ENCODE measurements around the gene PLEKHG4. TPM values are rescaled to one million over a fixed set of nuclear protein-coding genes. Genes with fewer than 3 reads are reported as not detected.

PLEKHG4 gene
- total and polyA plus RNA-seq, 9 of the 15 experiments (the other 6 are each of a cell fraction or from before 2014, with no cell fraction given), result 3.7 to 36.8 (median 17.9) TPM

DNA sequence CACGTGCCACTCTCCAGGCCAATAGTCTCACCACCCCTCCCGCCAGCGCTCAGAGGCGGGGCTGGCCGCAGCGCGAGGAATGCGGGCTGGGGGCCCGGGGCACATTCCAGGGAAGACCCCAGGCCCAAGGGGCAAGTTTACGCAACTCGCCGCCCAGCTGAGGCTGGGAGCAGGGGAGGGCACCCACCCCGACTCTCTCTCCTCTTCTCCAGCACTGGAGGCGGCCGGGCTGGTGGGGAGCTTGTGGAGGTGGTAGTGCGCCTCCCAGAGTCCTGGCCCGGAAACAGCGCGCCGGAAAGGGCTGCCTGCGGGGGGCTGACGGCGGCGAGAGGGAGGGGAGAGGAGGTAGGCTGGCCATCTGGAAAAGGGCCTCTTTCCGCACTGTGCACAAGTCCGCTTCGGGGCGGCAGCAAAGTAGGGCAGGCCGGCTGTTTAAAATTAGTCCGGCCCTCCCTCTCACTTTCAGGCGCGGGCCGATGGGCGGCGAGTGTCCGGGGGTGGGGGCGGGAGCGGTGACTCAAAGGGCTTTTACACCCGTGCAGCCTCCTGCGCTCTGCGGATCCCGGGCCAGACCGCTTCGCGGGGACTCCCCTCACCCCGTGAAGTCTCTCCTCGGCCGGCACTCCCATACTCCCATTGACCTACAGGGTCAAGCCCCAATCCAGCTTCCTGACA lies 33.1 kb upstream of the PLEKHG4 start (continued):
- TF ChIP-seq, protein P1, sequence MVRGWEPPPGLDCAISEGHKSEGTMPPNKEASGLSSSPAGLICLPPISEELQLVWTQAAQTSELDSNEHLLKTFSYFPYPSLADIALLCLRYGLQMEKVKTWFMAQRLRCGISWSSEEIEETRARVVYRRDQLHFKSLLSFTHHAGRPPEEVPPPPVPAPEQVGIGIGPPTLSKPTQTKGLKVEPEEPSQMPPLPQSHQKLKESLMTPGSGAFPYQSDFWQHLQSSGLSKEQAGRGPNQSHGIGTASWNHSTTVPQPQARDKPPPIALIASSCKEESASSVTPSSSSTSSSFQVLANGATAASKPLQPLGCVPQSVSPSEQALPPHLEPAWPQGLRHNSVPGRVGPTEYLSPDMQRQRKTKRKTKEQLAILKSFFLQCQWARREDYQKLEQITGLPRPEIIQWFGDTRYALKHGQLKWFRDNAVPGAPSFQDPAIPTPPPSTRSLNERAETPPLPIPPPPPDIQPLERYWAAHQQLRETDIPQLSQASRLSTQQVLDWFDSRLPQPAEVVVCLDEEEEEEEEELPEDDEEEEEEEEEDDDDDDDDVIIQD (CRISPR knock-in tag; IDR thresholded peaks at IDR 0.05), result no peak
- 0 out of 2 replicates have a peak, but pooled peaks have one; percentile 27 for TF ChIP-seq ZBTB17 (CRISPR knock-in tag; IDR thresholded peaks at IDR 0.05)
- peak; percentile 88 for TF ChIP-seq EP400 (IDR thresholded peaks at IDR 0.05)
- peak; percentile 30; the same call in 1 of the 2 replicates for TF ChIP-seq CBFA2T3 (IDR thresholded peaks at IDR 0.05)
- TF ChIP-seq, protein P2, sequence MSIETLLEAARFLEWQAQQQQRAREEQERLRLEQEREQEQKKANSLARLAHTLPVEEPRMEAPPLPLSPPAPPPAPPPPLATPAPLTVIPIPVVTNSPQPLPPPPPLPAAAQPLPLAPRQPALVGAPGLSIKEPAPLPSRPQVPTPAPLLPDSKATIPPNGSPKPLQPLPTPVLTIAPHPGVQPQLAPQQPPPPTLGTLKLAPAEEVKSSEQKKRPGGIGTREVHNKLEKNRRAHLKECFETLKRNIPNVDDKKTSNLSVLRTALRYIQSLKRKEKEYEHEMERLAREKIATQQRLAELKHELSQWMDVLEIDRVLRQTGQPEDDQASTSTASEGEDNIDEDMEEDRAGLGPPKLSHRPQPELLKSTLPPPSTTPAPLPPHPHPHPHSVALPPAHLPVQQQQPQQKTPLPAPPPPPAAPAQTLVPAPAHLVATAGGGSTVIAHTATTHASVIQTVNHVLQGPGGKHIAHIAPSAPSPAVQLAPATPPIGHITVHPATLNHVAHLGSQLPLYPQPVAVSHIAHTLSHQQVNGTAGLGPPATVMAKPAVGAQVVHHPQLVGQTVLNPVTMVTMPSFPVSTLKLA (conservative IDR thresholded peaks at IDR 0.05), result peak; percentile 90
- TF ChIP-seq, protein P3, sequence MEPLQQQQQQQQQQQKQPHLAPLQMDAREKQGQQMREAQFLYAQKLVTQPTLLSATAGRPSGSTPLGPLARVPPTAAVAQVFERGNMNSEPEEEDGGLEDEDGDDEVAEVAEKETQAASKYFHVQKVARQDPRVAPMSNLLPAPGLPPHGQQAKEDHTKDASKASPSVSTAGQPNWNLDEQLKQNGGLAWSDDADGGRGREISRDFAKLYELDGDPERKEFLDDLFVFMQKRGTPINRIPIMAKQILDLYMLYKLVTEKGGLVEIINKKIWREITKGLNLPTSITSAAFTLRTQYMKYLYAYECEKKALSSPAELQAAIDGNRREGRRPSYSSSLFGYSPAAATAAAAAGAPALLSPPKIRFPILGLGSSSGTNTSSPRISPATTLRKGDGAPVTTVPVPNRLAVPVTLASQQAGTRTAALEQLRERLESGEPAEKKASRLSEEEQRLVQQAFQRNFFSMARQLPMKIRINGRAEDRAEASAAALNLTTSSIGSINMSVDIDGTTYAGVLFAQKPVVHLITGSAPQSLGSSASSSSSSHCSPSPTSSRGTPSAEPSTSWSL (CRISPR knock-in tag; IDR thresholded peaks at IDR 0.05; ENCODE audit: borderline replicate concordance), result no peak
- TF ChIP-seq ZNF23 (CRISPR knock-in tag; IDR thresholded peaks at IDR 0.05), result no peak
- TF ChIP-seq, protein P4, sequence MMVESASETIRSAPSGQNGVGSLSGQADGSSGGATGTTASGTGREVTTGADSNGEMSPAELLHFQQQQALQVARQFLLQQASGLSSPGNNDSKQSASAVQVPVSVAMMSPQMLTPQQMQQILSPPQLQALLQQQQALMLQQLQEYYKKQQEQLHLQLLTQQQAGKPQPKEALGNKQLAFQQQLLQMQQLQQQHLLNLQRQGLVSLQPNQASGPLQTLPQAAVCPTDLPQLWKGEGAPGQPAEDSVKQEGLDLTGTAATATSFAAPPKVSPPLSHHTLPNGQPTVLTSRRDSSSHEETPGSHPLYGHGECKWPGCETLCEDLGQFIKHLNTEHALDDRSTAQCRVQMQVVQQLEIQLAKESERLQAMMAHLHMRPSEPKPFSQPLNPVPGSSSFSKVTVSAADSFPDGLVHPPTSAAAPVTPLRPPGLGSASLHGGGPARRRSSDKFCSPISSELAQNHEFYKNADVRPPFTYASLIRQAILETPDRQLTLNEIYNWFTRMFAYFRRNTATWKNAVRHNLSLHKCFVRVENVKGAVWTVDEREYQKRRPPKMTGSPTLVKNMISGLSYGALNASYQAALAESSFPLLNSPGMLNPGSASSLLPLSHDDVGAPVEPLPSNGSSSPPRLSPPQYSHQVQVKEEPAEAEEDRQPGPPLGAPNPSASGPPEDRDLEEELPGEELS (CRISPR knock-in tag; IDR thresholded peaks at IDR 0.05; ENCODE audit: borderline replicate concordance), result 0 out of 2 replicates have a peak, but pooled peaks have one; percentile 26
- no peak for TF ChIP-seq HNRNPL (IDR thresholded peaks at IDR 0.05; ENCODE audit: low read depth, low read length)
- TF ChIP-seq MCM5 (IDR thresholded peaks at IDR 0.05; ENCODE audit: low read depth), result no peak
- TF ChIP-seq RAD51 (IDR thresholded peaks at IDR 0.05; ENCODE audit: borderline replicate concordance, low read depth), result peak; percentile 83; the same call in 1 of the 2 replicates
- TF ChIP-seq GABPB1 (CRISPR knock-in tag; IDR thresholded peaks at IDR 0.05), result peak; percentile 81
- TF ChIP-seq RAD21 (CRISPR knock-in tag; conservative IDR thresholded peaks at IDR 0.05 in 1 of 2, IDR thresholded peaks at IDR 0.05 in 1 of 2), result peak; percentile 52 to 58
- TF ChIP-seq PHF20 (IDR thresholded peaks at IDR 0.05; ENCODE audit: partially characterized antibody), result peak; percentile 64
- TF ChIP-seq BRD9 (IDR thresholded peaks at IDR 0.05; ENCODE audit: low read depth, partially characterized antibody), result peak; percentile 49
- TF ChIP-seq OTX1 (CRISPR knock-in tag; IDR thresholded peaks at IDR 0.05), result peak; percentile 48; the same call in 1 of the 2 replicates
